K562 (cell line): Measurements from ENCODE around the gene RND1. TPM values are rescaled to one million over a fixed set of nuclear protein-coding genes. Genes with fewer than 3 reads are reported as not detected.

Source experiments
- ATAC-seq: fragments of 200-7000 bp; cut with Tn5 transposase; 3 replicates; pipeline ENCODE4 v1.9.1; 2020; ENCODE audit warnings: moderate library complexity
- BruUV-seq: library from RNA; stranded (reverse); fragments of 400-500 nt; replicated peaks from 2 replicates; lab custom pipeline; 2021; lab: Mats Ljungman, UMichigan
- CTCF ChIA-PET: fragments of 300-600 bp; formaldehyde crosslinking; extraction: SDS; loops from one replicate; lab custom pipeline; 2021; ENCODE audit warnings: low intra/inter-chr PET ratio; lab: Yijun Ruan, JAX
- POLR2A ChIA-PET: fragments of 300-600, 350-650 bp; sonication (Branson Sonifier 250); formaldehyde crosslinking; extraction: SDS; loops from one replicate; lab custom pipeline; 2021; ENCODE audit warnings: antibody characterized with exemption, inconsistent platforms; lab: Yijun Ruan, JAX
- DNase-seq, 4 experiments: peaks; one replicate each; pipeline versions ENCODE4 v3.0.0 to v3.0.0-alpha.2; 2011 to 2018; ENCODE audit warnings: low spot score in 3 of 4, mixed read lengths in 3 of 4; ENCODE audit errors: extremely low read depth in 1 of 4
- FAIRE-seq: peaks from 2 replicates; lab custom pipeline; 2011; peaks lifted over from hg19 to GRCh38; lab: Jason Lieb, UNC
- H2AFZ ChIP-seq: 2 replicates; pipeline ENCODE4 v1.6.0; 2011; ENCODE audit warnings: low read depth, low read length, control low read depth, inconsistent platforms
- H3K27ac ChIP-seq: fragments of 200-600 bp; 3 replicates; pipeline ENCODE4 v1.8.0; 2011; ENCODE audit warnings: low read depth, mild to moderate bottlenecking, control low read depth, inconsistent platforms, low read length, moderate library complexity, mixed read lengths; ENCODE audit errors: extremely low read depth
- H3K27me3 ChIP-seq, 2 experiments: fragments of 300-600 bp in 1 of 2; 2 replicates in 1 of 2; 3 replicates in 1 of 2; pipeline versions ENCODE4 v1.6.0 to v1.8.0; 2011; ENCODE audit warnings: inconsistent platforms in 2 of 2, low read length in 2 of 2, mild to moderate bottlenecking in 1 of 2, mixed read lengths in 1 of 2, moderate library complexity in 1 of 2; ENCODE audit not compliant: control insufficient read depth in 2 of 2, insufficient read depth in 2 of 2
- H3K36me3 ChIP-seq: fragments of 300-600 bp; 3 replicates; pipeline ENCODE4 v1.8.0; 2011; ENCODE audit warnings: mild to moderate bottlenecking, low read length, inconsistent platforms; ENCODE audit not compliant: control insufficient read depth, insufficient read depth
- H3K4me1 ChIP-seq, 2 experiments: fragments of 200-600 bp in 1 of 2; replicated peaks in 1 of 2; 2 replicates in 1 of 2; 3 replicates in 1 of 2; pipeline versions ENCODE4 v1.5.1 to v1.8.0; 2011; ENCODE audit warnings: inconsistent platforms in 2 of 2, low read length in 2 of 2, mild to moderate bottlenecking in 1 of 2, mixed read lengths in 1 of 2, moderate library complexity in 1 of 2; ENCODE audit not compliant: control insufficient read depth in 2 of 2, insufficient read depth in 2 of 2
- H3K4me2 ChIP-seq: 2 replicates; pipeline ENCODE4 v1.6.1; 2011; ENCODE audit warnings: low read length, control low read depth, inconsistent platforms, mixed read lengths; ENCODE audit not compliant: insufficient read depth
- H3K4me3 ChIP-seq: fragments of 200-600 bp; sonication (generic), shearing (Covaris generic); 2 replicates; pipeline ENCODE4 v1.5.1; 2016; ENCODE audit warnings: control low read depth, inconsistent platforms
- H3K79me2 ChIP-seq: fragments of 200-600 bp; 3 replicates; pipeline ENCODE4 v1.8.0; 2011; ENCODE audit warnings: low read length, inconsistent platforms; ENCODE audit not compliant: control insufficient read depth, insufficient read depth
- H3K9ac ChIP-seq, 2 experiments: 2 replicates each; pipeline versions ENCODE4 v1.6.0 to v1.6.1; 2011; ENCODE audit warnings: low read depth in 2 of 2, low read length in 2 of 2, control low read depth in 1 of 2, inconsistent platforms in 1 of 2, mild to moderate bottlenecking in 1 of 2, mixed read lengths in 1 of 2; ENCODE audit not compliant: insufficient read depth in 1 of 2
- H3K9me1 ChIP-seq: one replicate; pipeline ENCODE4 v1.6.0; 2011; ENCODE audit warnings: inconsistent platforms, mild to moderate bottlenecking, low read length, moderate library complexity; ENCODE audit not compliant: control insufficient read depth, insufficient read depth
- H3K9me3 ChIP-seq: replicated peaks from 2 replicates; pipeline ENCODE4 v1.5.1; 2011; ENCODE audit warnings: low read depth, low read length, inconsistent platforms; ENCODE audit not compliant: control insufficient read depth, insufficient read depth
- H4K20me1 ChIP-seq: replicated peaks from 2 replicates; pipeline ENCODE4 v1.6.1; 2011; ENCODE audit warnings: low read length, inconsistent platforms, mixed read lengths; ENCODE audit not compliant: control insufficient read depth, insufficient read depth
- ATF7 ChIP-seq: fragments of 450-650 bp; IDR thresholded peaks from 2 replicates; pipeline ENCODE4 v1.7.1; 2014; ENCODE audit warnings: mild to moderate bottlenecking, moderate library complexity
- FOXA3 ChIP-seq, 2 experiments: fragments of 450-650 bp in 1 of 2; sonication (generic) in 1 of 2; formaldehyde crosslinking; IDR thresholded peaks in 1 of 2; conservative IDR thresholded peaks in 1 of 2; 2 replicates each; pipeline versions ENCODE4 v1.4.0 to v1.8.0; 2020 to 2022; ENCODE audit warnings: mild to moderate bottlenecking in 2 of 2, missing genetic modification reagents in 1 of 2
- PTBP1 ChIP-seq: fragments of 200-400 bp; formaldehyde crosslinking; IDR thresholded peaks from 2 replicates; pipeline ENCODE4 v1.6.1; 2017; ENCODE audit warnings: low read depth, low read length
- RFX1 ChIP-seq: fragments of 450-650 bp; IDR thresholded peaks from 2 replicates; pipeline ENCODE4 v1.6.1; 2016; ENCODE audit warnings: mild to moderate bottlenecking, moderate library complexity
- SOX6 ChIP-seq: fragments of 450-650 bp; IDR thresholded peaks from 2 replicates; pipeline ENCODE4 v1.6.1; 2014; ENCODE audit warnings: mild to moderate bottlenecking
- ZKSCAN8 ChIP-seq: fragments of 200-800 bp; sonication (Bioruptor generic); IDR thresholded peaks from 2 replicates; pipeline ENCODE4 v1.6.1; 2016; ENCODE audit warnings: missing genetic modification characterization, missing compliant biosample characterization
- WGBS: fragments of 100-300 bp; shearing (Covaris generic); methylation state at CpG from one replicate; pipeline ENCODE4 v1.1.6; 2016; ENCODE audit warnings: low coverage, mixed read lengths; ENCODE audit not compliant: insufficient coverage; ENCODE audit errors: missing lambda C conversion rate; 5-methylcytosine and 5-hydroxymethylcytosine counted together
- in situ Hi-C: fragments of 300-500 bp; cut with MboI; formaldehyde crosslinking; loops from 4 replicates; pipeline ENCODE4 v1.15.0; 2018; ENCODE audit warnings: inconsistent platforms, mixed read lengths
- intact Hi-C: fragments of 100-400 bp; cut with micrococcal nuclease; formaldehyde crosslinking; loops from 2 replicates; pipeline ENCODE4 v1.14.2; 2022
- polyA plus RNA-seq, 8 experiments: library from polyadenylated mRNA; depleted of rRNA in 4 of 8; stranded (reverse) in 5 of 8; unstranded in 3 of 8; fragments of >200 nt; fragmentation: Nextera tagmentation in 2 of 8; fragmentation: Illumina TruSeq in 1 of 8; extraction: Ambion mirVana in 2 of 8; extraction: Trizol in 1 of 8; gene quantifications; 2 replicates each; pipeline versions ENCODE4 v1.2.1 to v1.2.3, GENCODE V29; 2011 to 2014; ENCODE audit warnings: inconsistent platforms in 1 of 8, missing spikeins in 1 of 8
- total RNA-seq, 7 experiments: library from RNA; depleted of rRNA in 6 of 7; stranded (reverse); fragments of >200 nt in 6 of 7; fragmentation: Illumina TruSeq in 2 of 7; extraction: Trizol in 2 of 7; gene quantifications; 2 replicates each; pipeline versions ENCODE4 v1.2.1 to v1.2.3, GENCODE V29; 2011 to 2021; ENCODE audit warnings: low replicate concordance in 1 of 7
- TF ChIP-seq, protein P1 (sequence below): sonication (generic); formaldehyde crosslinking; IDR thresholded peaks from 2 replicates; pipeline ENCODE4 v1.9.0; 2022; ENCODE audit warnings: mild to moderate bottlenecking, missing genetic modification reagents
- TF ChIP-seq, protein P2 (sequence below): fragments of 450-650 bp; IDR thresholded peaks from 2 replicates; pipeline ENCODE4 v1.6.1; 2018; ENCODE audit not compliant: partially characterized antibody

RND1 gene
- total and polyA plus RNA-seq, 9 of the 15 experiments (the other 6 are each of a cell fraction or from before 2014, with no cell fraction given) = 0.18 to 0.78 (median 0.58) TPM; not detected in 2

DNA sequence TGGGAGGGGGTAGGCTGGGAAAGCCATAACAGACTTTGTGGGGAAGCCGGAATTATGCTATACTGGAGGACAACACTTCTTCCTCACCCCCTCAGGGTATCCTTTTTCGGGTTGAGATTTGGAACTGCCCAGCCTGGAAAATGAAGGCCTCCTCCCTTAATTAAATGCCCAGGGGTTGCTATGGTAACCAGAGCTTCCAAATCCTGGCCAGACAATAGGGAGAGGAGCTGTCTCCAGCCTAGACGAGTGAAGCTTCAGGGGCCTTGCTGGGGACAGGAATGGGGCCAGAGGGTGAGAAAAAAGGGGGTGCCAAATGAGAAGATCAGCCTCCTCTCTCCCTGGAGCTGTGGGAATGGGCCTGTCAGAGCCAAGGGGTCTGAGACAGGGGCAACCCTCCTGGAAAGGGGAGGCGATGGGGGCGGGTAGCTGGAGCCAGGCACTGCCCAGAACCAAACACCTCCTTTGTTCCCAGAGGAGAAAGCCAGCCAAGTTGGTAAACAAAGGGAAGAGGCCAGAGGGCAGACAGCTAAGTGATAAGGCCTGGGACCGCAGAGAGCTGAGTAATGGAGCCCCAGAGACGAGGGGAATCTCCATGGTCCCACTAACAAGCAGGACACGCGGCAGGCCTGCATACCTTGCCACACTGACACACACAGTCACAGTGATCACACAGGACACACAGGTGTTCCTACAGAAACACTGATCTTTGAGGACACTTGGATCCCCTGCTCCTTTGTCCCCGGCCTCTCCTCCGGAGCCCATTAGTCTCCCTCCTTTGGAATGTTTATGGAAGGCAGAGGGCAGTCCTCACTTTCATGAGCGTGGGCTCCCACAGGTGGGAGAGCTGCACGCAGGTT is 17.9 kb upstream of the RND1 start:
- Histone ChIP-seq H3K4me2 (peak overlapping the region; percentile 9; the same call in 1 of the 2 replicates), H3K9ac (peak overlapping the region in 1 of 2 experiments; percentile 76; a peak in 1 of 4 replicates), H3K9me1 (no peaks in the 10 kb centered on the region), H3K36me3 (no peaks in the 10 kb centered on the region), H3K27ac (no peak overlapping the region), H4K20me1 (no peaks in the 10 kb centered on the region), H3K9me3 (no peaks in the 10 kb centered on the region), H3K27me3 (peaks cover 3 to 4% of the 10 kb centered on the region in 2 experiments; a peak in 1 of 5 replicates), H3K4me1 (peaks cover 9 to 18% of the 10 kb centered on the region in 2 experiments; a peak in 3 of 5 replicates), H3K4me3 (no peak overlapping the region), H3K79me2 (no peaks in the 10 kb centered on the region), H2AFZ (peak overlapping the region; percentile 80)
- CTCF ChIA-PET = no interaction called here
- FAIRE-seq (no peak), ATAC-seq (peak; percentile 28), DNase-seq (no peak)
- 14% methylated on average over 12 of the region's 13 CpGs for WGBS
- POLR2A ChIA-PET = interaction anchor here (0.5 to 1.2 kb wide), 5 partner anchors 8 to 131 kb away, joined by 3 to 4 read pairs (median 4); no protein-coding TSS in a partner anchor
- BruUV-seq = no TSS peak
- in situ Hi-C loops (no loop called here), intact Hi-C loops (no loop called here)
- peak; percentile 23; the same call in 1 of the 2 replicates for TF ChIP-seq SOX6
- TF ChIP-seq, protein P1, sequence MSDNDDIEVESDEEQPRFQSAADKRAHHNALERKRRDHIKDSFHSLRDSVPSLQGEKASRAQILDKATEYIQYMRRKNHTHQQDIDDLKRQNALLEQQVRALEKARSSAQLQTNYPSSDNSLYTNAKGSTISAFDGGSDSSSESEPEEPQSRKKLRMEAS (CRISPR knock-in tag) = peak; percentile 33
- TF ChIP-seq, protein P2, sequence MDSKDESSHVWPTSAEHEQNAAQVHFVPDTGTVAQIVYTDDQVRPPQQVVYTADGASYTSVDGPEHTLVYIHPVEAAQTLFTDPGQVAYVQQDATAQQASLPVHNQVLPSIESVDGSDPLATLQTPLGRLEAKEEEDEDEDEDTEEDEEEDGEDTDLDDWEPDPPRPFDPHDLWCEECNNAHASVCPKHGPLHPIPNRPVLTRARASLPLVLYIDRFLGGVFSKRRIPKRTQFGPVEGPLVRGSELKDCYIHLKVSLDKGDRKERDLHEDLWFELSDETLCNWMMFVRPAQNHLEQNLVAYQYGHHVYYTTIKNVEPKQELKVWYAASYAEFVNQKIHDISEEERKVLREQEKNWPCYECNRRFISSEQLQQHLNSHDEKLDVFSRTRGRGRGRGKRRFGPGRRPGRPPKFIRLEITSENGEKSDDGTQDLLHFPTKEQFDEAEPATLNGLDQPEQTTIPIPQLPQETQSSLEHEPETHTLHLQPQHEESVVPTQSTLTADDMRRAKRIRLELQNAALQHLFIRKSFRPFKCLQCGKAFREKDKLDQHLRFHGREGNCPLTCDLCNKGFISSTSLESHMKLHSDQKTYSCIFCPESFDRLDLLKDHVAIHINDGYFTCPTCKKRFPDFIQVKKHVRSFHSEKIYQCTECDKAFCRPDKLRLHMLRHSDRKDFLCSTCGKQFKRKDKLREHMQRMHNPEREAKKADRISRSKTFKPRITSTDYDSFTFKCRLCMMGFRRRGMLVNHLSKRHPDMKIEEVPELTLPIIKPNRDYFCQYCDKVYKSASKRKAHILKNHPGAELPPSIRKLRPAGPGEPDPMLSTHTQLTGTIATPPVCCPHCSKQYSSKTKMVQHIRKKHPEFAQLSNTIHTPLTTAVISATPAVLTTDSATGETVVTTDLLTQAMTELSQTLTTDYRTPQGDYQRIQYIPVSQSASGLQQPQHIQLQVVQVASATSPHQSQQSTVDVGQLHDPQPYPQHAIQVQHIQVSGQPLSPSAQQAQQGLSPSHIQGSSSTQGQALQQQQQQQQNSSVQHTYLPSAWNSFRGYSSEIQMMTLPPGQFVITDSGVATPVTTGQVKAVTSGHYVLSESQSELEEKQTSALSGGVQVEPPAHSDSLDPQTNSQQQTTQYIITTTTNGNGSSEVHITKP = peak; percentile 68
- peak in 1 of 2 experiments; percentile 49; a peak in 1 of 4 replicates for TF ChIP-seq FOXA3 (CRISPR knock-in tag; conservative IDR thresholded peaks at IDR 0.05 in 1 of 2, IDR thresholded peaks at IDR 0.05 in 1 of 2)
- TF ChIP-seq RFX1 = peak; percentile 86
- TF ChIP-seq PTBP1 = no peak
- TF ChIP-seq ATF7 = 0 out of 2 replicates have a peak, but pooled peaks have one; percentile 13
- TF ChIP-seq ZKSCAN8 (CRISPR knock-in tag) = no peak
